SK-N-SH (cell line): Measurements from ENCODE around the gene AKT2.

Experiments
- JUND ChIP-seq: IDR thresholded peaks from 2 replicates; pipeline ENCODE4 v1.4.0; 2012
- RAD21 ChIP-seq: IDR thresholded peaks from 2 replicates; pipeline ENCODE4 v1.6.1; 2012; ENCODE audit warnings: mild to moderate bottlenecking, low read length
- TF ChIP-seq, protein P1 (sequence below): fragments of 150-350 bp; IDR thresholded peaks from 2 replicates; pipeline ENCODE4 v1.6.1; 2017; ENCODE audit warnings: antibody characterized with exemption, low read length, low read depth, borderline replicate concordance
- TF ChIP-seq, protein P2 (sequence below): fragments of 200-600 bp; sonication (generic); IDR thresholded peaks from 2 replicates; pipeline ENCODE4 v1.6.1; 2017; ENCODE audit warnings: antibody characterized with exemption, mild to moderate bottlenecking, moderate library complexity

DNA sequence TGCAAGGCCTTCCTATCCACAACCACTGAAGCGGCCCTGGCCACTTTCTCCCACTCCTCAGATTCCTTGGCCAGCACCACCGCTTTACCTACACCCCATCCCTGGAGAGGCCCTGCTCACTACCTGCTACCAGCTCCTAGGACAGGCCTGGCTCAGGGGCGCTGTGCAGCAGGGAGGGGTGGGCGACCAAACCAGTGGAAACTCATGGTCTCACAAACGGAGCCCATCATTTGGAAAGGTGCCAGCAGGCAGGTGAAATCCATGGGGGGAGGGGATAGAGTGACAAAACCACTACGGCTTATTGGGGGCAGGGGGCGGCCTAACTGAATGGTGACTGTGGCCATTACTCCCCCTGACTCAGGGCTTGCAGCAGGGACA, 35.4 kb upstream of the AKT2 start:
- TF ChIP-seq, protein P1, sequence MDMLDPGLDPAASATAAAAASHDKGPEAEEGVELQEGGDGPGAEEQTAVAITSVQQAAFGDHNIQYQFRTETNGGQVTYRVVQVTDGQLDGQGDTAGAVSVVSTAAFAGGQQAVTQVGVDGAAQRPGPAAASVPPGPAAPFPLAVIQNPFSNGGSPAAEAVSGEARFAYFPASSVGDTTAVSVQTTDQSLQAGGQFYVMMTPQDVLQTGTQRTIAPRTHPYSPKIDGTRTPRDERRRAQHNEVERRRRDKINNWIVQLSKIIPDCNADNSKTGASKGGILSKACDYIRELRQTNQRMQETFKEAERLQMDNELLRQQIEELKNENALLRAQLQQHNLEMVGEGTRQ = no peak
- TF ChIP-seq, protein P2, sequence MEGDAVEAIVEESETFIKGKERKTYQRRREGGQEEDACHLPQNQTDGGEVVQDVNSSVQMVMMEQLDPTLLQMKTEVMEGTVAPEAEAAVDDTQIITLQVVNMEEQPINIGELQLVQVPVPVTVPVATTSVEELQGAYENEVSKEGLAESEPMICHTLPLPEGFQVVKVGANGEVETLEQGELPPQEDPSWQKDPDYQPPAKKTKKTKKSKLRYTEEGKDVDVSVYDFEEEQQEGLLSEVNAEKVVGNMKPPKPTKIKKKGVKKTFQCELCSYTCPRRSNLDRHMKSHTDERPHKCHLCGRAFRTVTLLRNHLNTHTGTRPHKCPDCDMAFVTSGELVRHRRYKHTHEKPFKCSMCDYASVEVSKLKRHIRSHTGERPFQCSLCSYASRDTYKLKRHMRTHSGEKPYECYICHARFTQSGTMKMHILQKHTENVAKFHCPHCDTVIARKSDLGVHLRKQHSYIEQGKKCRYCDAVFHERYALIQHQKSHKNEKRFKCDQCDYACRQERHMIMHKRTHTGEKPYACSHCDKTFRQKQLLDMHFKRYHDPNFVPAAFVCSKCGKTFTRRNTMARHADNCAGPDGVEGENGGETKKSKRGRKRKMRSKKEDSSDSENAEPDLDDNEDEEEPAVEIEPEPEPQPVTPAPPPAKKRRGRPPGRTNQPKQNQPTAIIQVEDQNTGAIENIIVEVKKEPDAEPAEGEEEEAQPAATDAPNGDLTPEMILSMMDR = no peak
- TF ChIP-seq JUND (no peak), RAD21 (no peak)
